ENCODE results near the gene UNC93A. TPM values are rescaled to one million over a fixed set of nuclear protein-coding genes. Genes with fewer than 3 reads are reported as not detected.
"Not testable (repeated sequence)": the region's sequence is repeated elsewhere in the genome, so short reads cannot be mapped to it uniquely, and the experiment has no call there.

UNC93A gene
- total and polyA plus RNA-seq, 9 of the 15 experiments (the other 6 are each of a cell fraction or from before 2014, with no cell fraction given), result not detected

GRCh38 chr6:167321185-167321584, 30.1 kb downstream of the UNC93A start:
- H4K20me1 ChIP-seq (replicated peaks; ENCODE audit: control insufficient read depth, insufficient read depth, low read length); ATAC-seq; in situ Hi-C loops (cut with MboI); H3K36me3 ChIP-seq (ENCODE audit: control insufficient read depth, insufficient read depth, low read length); H3K4me3 ChIP-seq; CTCF ChIA-PET (ENCODE audit: low intra/inter-chr PET ratio); H3K27ac ChIP-seq (ENCODE audit: extremely low read depth, low read depth, low read length); H3K79me2 ChIP-seq (ENCODE audit: control insufficient read depth, insufficient read depth, low read length); POLR2A ChIA-PET; FAIRE-seq; H3K9me3 ChIP-seq (replicated peaks; ENCODE audit: control insufficient read depth, insufficient read depth, low read depth, low read length); BruUV-seq (replicated peaks); H3K4me1 ChIP-seq (replicated peaks in 1 of 2; ENCODE audit: control insufficient read depth in 2 of 2, insufficient read depth in 2 of 2, low read length in 2 of 2); H3K9me1 ChIP-seq (ENCODE audit: control insufficient read depth, insufficient read depth, low read length); H3K9ac ChIP-seq (ENCODE audit: insufficient read depth in 1 of 2, low read depth in 2 of 2, low read length in 2 of 2); DNase-seq (ENCODE audit: extremely low read depth in 1 of 4, low spot score in 3 of 4); intact Hi-C loops (cut with micrococcal nuclease); H3K4me2 ChIP-seq (ENCODE audit: insufficient read depth, low read length); H2AFZ ChIP-seq (ENCODE audit: low read depth, low read length): not testable (repeated sequence)
- peaks cover 22 to 50% of the 10 kb centered on the region in 2 experiments; a peak in 4 of 5 replicates for H3K27me3 ChIP-seq (ENCODE audit: control insufficient read depth in 2 of 2, insufficient read depth in 2 of 2, low read length in 2 of 2)
- 0% methylated on average over 4 of the region's 9 CpGs for WGBS (ENCODE audit: insufficient coverage, low coverage, missing lambda C conversion rate)

- Histone ChIP-seq H3K9ac (ENCODE audit: insufficient read depth in 1 of 2, low read depth in 2 of 2, low read length in 2 of 2) (no peak overlapping the region), H3K4me3 (no peak overlapping the region), H3K4me1 (replicated peaks in 1 of 2; ENCODE audit: control insufficient read depth in 2 of 2, insufficient read depth in 2 of 2, low read length in 2 of 2) (no peaks in the 10 kb centered on the region), H3K79me2 (ENCODE audit: control insufficient read depth, insufficient read depth, low read length) (no peaks in the 10 kb centered on the region), H4K20me1 (replicated peaks; ENCODE audit: control insufficient read depth, insufficient read depth, low read length) (no peaks in the 10 kb centered on the region; the same call in 1 of the 2 replicates), H3K4me2 (ENCODE audit: insufficient read depth, low read length) (no peak overlapping the region), H3K27ac (ENCODE audit: extremely low read depth, low read depth, low read length) (no peak overlapping the region), H3K9me3 (replicated peaks; ENCODE audit: control insufficient read depth, insufficient read depth, low read depth, low read length) (no peaks in the 10 kb centered on the region), H3K36me3 (ENCODE audit: control insufficient read depth, insufficient read depth, low read length) (no peaks in the 10 kb centered on the region), H3K27me3 (ENCODE audit: control insufficient read depth in 2 of 2, insufficient read depth in 2 of 2, low read length in 2 of 2) (peaks cover 31 to 46% of the 10 kb centered on the region in 2 experiments), H2AFZ (ENCODE audit: low read depth, low read length) (no peak overlapping the region), H3K9me1 (ENCODE audit: control insufficient read depth, insufficient read depth, low read length) (no peaks in the 10 kb centered on the region)
- TF ChIP-seq CHD1 (IDR thresholded peaks at IDR 0.05; ENCODE audit: low read length), result no peak
- FAIRE-seq (no peak), DNase-seq (ENCODE audit: extremely low read depth in 1 of 4, low spot score in 3 of 4) (no peak), ATAC-seq (no peak)
- 0% methylated on average over 7 of the region's 7 CpGs for WGBS (ENCODE audit: insufficient coverage, low coverage, missing lambda C conversion rate)
- CTCF ChIA-PET (ENCODE audit: low intra/inter-chr PET ratio), result no interaction called here
- POLR2A ChIA-PET, result interaction anchor here (0.6 kb wide), 1 partner anchor 565 kb away, joined by 3 read pairs; no protein-coding TSS in a partner anchor
- in situ Hi-C loops (cut with MboI) (no loop called here), intact Hi-C loops (cut with micrococcal nuclease) (no loop called here)
- BruUV-seq (replicated peaks), result no TSS peak
Observed at GRCh38 chr6:167323111-167323510, 32.0 kb downstream of the UNC93A start.
